SKM-1 (cell line): ENCODE measurements around the gene BOLA3.
"Not testable (repeated sequence)": the region's sequence is repeated elsewhere in the genome, so short reads cannot be mapped to it uniquely, and the experiment has no call there.

Source experiments
- DNase-seq: peaks from one replicate; lab custom pipeline; 2025; ENCODE audit not compliant: unreplicated experiment; lab: John Stamatoyannopoulos, UW

The BOLA3 gene

DNA sequence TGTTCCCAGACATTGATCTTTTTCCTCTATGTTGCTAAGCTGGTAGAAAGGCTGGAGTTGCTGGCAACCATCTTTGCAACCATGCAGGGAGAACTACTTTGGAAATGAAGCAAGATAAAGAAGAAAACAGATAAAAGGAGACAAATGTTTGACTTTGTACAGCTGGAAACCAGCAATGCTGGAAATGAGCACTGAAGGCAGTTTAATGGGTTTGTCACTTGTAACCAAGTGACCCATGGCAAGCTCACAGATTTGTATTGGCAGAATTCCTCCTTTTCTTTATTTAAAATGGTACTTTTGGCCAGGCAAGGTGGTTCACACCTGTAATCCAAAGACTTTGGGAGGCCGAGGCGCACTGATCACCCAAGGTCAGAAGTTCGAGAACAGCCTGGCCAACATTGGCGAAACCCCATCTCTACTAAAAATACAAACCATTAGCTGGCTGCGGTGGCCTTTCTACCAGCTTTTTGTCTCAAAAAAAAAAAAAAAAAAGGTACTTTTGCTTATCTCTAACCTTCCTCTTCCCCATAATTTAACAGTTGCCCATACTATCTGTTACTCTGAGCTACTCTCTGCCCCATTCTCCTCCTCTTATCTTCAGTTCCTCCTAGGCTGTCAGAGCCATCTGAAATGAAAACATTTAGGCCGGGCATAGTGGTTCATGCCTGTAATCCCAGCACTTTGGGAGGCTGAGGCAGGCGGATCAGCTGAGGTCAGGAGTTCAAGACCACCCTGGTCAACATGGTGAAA is 2.0 kb upstream of the BOLA3 start:
- no peak for DNase-seq

DNA sequence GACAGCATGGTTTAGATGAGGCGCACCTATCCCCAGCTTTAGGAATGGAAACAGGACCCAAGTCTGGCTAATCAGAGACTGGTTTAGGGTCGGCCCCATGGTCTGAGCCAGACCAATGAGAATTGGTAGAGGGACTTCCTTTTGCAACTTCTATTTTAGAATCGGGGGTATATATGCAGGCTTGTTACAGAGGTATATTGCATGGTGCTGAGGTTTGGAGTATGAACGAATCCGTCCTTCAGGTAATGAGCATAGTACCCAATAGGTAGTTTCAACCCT is 1.5 kb upstream of the BOLA3 start:
- no peak for DNase-seq

DNA sequence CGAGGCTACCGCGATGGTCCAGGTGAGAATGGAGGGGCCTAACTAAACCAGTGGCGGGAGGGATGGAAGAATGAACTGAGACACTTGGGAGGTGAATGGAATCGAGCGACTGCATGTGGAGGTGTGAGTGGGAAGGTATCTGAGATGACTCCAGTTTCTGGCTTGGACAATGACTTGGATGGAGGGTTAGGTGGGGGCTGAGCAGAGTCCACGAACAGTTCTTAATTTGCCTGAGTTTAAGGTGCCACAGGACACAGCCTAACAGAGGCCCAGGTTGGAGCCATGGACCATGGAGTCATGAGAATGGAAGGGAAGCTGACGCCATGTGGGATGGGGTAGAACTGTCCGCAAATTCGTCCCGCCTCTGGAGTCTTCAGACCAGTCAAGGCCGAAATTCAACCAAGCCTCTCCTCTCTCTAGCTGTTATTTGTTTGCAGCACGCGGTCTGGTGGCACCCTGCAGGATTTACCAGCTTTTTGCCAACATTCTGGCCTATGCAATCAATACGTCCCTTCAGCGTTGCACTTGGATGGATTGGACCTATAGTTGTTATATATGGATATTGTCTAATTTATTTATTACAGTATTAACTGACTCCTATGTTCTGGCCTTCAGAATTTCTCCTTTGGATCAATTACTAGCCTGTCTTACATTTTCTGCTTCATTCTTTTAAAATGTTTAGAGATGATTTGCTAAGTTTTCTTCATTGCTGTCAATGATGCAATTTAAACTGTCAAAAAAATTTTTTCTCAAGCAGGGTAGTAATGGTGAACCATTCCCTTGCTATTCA is 940 bp upstream of the BOLA3 start:
- DNase-seq = no peak

DNA sequence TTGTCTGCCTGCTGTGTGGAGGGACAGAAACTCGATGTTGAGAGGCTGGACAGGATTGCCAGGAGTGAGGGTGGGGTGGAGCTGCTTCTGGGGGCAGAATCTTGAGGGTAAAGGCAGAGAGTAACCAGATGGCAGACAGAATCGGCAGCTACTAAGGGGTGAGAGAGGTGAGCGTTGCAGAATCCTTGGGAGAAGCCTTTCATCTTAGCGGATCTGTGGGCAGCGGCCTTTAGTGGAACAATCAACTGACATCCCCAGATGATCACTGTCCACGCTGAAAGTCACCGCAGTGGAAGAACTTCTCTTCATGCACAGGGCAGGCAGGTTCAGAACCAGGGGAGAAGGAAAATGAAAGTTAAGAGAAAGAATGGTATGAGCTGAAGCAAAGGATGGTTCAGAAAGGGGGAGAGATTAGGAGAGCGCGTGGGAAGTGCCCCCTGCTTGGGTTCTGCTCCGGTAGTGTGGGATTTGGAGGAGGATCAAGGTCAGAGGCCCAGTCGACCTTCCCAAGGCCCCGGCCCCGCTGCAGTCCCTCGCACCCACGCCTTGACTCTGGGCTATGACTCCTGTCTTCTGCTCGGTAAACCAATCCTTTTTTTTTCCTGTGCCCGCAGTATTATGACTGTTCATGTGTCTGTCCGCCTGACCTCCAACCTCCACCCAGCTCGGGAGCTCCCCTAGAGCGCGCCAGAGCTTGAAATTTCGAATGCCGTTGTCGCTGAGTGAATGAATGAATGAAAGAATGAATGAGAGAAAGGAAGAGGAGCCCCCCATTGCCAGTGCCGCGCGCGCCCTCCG is 584 bp downstream of the BOLA3 start:
- no peak for DNase-seq

DNA sequence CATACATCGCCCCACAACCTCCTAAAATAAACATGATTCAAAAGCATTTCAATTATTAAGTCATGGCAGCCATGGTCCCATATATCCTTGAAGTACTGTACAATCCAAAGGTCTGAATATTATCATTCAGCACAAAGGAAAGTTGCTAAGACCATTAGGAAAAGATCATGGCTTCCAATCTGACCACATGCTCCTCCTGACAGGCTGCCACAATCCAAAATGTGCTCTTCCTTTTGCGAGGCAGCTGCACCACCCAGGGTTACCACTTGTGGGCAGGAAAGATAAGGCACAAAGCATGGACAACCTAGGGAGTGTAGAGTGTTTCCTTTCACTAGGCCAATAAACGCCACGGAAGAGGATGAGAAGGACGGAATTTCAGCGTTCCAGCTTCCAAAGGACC is 5.4 kb downstream of the BOLA3 start:
- DNase-seq = no peak

DNA sequence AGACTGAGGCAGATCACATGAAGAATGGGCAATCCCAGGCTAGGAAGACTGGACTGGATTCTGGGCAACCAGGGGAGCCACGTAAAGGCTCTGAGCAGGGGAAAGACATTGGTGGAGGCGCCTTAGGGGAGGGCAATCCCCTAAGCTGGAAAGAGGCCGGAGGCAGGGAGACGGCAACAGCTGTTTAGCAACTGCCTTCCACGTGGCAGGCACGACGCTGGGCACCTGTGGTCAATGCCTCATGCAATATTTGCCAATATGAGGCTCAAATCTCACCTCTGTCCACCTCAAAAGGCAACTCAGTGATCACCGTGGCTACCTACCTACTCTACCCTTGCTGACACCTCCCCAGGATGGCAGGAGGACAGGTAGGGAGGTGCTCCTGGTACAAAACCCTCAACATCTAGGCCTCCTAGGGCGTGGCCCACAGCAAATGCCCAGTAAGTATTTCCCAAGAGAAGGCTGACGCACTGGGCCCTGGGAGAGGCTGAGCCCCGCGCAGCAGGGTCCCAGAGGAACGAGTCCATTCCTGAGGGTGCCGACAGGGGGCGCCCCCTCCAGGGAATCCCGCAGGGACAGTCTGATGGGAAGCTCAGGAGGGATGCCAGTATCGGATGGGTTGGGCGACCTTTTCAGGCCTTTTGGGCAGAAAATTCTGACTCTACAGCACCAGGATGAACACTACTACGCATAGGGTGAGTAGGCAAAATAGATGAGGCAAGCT is 8.9 kb downstream of the BOLA3 start:
- no peak for DNase-seq

DNA sequence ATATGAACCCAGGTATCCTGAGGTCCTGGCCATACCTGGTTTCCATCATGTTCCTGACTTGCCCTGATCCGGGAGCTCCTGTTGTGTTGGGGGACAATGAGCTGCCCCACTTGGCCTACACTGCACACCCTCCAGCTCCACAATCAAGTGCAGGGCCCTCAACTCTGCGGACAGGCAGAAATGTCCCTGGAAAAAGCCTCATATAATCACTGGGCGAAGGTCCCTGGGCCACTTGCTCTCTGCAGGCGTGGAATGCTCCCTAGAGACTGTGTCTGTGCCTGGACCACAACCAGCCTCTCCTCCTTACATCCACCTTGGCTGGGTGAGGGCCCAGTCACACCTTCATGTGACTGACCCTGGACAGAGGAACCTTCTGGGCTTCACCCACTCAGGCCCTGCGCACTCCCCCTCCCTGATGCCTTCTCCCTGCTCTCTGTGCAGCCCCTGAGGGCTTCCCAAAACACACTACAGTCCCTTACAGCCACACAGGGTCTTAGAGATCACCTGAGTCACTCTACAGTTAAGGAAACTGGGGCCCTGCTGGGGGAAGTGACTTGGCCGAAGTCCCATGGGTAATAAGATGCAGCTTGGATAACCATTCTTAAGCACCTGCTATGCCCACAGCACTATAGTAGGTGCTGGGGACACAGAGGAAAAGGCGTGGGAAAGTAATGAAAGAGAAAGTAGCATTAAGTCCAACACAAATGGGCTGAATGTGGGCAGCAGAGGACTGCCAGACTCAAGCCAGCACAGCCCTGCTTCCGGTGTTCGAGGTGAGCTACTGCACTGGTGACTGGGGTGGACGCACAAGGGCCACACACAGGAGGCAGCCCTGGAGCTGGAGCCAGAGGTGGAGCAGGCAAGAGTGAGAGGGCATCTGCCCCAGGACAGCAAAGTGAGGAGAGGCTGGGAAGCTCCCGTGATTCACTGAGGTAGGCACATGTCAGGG is 9.8 kb downstream of the BOLA3 start:
- no peak for DNase-seq

DNA sequence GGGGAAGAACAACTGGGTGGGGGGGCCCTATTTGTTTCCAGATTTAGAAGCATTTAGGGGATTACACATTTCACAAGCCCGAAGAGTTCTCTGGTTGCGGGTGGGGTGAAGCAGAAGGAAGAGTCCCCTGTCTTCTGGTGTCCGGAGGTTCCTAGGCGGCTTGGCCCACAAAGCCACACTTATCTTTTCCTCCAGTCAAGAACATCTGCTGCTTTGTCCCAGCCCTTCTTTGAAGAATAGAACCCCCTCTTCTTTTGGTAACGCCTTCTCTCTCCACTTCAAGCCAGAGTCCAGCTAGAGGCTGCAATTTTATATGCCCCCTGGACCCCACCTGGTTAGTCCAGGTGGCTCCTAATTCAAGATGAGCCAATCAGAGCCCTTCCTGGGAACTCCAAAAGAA is 15.8 kb downstream of the BOLA3 start:
- DNase-seq = no peak

DNA sequence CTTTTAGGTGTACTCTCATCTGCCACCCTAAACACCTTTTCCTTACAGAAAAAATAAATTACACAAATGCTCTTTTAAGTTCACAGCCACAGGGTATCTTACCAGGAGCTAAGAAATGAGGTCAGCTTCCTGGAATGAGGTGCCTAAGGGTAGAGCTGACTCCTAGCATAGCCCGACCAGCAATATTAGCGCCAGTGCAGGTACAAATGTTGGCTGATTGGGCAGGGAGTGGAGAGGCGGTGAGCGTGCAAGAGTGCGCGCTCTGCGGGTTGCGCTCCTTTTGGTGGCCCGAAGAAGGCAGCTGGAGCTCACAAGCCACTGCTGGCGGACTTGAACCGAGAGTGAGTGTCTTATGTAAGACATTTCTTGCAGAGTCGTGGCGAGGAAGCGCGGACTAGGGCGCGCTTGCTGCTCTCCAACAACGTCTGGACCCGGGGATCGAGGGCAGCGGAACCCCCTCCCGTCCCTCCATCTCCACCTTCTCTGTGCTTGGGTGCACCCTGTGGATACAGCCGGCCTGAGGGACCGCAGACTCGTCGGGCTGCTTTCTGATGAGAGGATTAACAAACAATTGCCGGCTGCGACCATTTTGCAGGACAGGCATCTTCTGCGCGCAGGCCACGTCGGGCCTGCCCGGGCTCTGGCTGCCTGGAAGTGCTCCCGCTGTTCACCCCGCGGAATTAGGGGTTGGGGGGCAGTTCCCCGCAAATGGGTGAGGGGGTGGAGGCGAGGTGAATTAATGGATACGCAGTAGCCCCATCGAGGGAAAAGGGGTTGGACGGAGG is 17.3 kb downstream of the BOLA3 start:
- DNase-seq = no peak

DNA sequence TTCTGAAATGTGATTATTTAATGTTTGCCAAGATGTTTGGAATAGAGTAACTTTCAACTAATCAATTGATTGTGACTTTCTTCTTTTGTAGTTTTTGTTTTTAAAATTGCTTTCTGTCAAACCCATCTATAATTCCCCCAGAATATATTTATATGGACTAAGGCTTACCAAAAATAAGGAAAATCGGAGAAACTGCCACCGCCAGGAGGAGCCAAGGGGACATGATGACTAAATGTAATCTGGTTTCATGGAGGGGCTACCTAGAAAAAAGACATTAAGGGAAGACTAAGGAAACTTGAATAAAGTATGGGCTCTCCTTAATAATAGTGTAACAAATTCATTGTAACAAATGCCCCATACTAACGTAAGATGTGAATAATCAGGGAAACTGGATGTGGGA is 19.5 kb downstream of the BOLA3 start:
- no peak for DNase-seq

DNA sequence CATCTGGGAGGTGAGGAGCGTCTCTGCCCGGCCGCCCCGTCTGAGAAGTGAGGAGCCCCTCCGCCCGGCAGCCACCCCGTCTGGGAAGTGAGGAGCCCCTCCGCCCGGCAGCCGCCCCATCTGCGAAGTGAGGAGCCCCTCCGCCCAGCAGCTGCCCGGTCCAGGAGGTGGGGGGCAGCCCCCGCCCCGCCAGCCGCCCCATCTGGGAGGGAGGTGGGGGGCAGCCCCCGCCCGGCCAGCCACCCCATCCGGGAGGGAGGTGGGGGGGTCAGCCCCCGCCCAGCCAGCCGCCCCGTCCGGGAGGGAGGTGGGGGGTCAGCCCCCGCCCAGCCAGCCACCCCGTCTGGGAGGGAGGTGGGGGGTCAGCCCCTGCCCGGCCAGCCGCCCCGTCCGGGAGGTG is 23.8 kb downstream of the BOLA3 start:
- not testable (repeated sequence) for DNase-seq

DNA sequence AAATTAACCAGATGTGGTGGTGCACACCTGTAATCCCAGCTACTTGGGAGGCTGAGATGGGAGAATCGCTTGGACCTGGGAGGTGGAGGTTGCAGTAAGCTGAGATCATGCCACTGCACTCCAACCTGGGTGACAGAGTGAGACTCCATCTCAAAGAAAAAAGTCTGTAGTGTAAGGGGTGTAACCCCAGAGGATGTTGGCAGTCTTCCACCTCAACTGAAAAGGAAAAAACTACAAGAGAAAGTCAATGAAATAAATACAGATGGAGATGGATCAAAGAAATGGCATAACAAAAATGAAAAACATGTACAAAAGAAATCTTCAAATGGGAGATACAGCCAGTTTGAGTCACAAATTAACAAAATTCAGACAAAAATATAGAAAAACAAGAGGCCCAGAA is 25.9 kb downstream of the BOLA3 start:
- DNase-seq = not testable (repeated sequence)

DNA sequence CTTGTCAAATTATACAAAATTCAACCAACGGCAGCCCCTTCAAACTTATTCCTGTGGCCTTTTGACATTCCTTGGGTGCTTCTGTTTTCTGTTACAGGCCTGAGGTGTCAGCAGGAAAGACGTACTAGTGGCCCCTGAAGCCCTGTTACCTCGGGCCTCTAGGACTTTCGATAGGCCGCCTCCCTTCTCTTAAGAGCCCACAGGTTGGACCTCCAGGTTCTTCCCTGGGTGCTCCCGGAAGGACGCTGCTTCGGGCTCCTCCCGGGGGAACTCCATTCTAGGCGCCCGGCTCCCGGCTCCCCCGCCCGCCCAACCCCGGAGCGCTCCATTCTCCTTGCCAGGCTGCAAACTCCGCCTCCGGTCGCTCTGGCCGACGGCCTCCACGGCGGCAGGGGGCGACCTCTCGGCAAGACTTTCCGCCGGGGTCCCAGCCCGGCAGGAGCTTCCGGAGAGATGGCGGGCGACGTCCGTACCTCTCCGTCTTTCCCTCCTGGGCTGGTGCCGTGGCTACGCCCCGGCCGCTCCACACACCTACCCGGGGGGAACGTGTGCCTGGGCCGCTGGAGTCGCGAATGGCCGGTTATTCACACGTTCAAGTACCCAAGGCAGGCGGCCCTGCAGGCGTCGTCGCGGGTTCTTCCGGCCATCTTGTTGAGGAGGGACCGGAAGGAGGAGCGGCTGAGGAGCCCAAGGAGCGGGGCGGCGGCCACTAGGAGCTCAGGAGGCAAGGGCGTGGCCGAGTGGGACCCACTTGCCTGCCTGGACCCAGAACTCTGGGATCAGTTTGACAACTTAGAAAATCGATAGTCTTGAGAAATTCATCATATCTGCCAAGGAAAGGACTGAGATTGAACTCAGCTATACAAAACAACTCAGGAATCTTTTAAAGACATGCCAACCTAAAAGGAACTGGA is 27.5 kb downstream of the BOLA3 start:
- no peak for DNase-seq

DNA sequence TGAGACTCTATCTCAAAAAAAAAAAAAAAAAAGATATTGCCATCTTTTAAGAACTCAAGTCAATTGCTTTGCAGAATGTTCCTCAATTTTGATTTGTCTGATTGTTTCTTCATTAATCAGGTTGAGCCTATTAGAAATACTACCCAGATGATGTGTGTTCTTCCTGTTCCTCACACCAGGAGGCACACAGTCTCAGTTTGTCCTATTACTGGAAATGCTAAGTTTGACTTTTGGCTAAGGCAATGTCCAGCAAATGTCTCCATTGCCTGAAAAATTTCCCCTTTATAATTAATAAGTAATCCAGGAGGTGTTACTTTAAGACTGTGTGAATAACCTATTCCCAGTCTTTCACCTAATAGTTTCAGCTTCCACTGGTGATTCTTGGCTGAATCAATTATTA is 28.4 kb downstream of the BOLA3 start:
- DNase-seq = no peak

DNA sequence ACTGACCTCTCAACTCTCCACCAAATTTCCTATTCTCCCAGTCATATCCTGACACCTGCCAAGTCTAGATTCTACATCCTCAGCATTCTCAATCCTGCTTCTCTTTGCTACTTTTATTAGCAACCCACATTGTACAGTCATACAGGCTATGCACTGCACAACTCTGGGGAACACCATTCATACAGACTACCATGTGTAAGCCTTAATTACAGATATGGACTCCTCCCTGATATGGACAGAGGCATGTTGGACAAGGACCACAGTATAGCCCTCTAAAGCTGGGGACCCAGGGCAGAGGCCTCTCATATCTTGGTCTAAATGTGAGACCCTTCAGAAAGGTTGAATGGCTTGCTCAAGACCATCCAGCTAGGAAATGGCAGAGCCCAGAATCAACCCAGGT is 36.3 kb downstream of the BOLA3 start:
- no peak for DNase-seq

DNA sequence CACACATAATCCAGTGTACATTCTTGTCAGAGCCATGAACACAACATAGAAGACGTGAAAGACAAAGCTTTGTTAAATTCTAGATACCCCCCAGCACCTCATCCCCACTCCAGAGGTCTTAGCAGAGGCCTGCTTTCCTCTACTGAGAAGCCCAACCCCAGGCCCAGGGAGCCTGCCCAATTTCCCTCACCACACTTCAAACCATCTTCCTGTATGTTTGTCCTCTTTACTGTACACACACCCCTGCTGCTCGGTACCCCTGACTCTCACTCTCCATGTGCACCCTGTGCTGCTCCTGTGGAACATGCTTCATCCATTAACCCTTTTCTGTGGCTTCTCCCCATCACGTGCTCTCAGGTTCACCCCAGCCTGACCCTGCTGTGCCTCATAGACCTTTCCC is 37.2 kb downstream of the BOLA3 start:
- DNase-seq = no peak

DNA sequence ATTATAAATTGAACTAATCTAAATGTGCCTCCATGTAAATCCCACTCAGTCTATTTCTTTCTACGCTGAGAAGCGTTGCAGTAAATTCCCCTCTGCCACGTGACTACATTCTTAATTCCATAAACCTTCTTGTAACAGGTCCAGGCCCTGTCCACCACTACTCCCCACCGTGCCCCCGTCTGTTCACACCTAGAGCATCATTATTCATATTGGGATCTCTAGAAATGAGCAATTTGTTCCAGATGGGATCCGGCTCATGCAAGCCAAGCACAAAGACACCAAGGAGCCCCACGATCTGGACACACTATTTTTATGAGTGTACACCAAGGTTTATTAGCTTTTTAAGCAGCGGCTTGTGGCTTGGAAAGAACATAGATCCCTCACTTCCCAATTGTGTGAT is 38.2 kb downstream of the BOLA3 start:
- no peak for DNase-seq

DNA sequence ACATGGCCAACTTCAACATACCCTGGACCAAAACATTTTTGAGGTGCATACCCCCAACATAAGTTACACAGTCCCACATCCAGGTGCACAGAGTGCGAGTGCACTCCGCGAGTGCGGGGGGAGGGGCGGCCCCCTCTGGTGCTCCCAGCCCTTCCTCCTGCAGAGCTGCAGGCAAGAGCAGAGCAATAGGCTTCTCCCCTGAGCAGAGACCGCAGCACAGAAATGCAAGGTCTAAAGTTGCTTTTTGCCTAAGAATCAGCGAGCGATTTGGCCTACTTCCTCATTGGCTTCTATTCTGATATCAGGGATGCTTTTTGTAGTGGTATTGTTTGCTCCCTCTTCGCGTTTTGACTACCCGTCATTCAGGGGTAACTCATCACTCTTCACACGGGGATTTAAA is 40.6 kb downstream of the BOLA3 start:
- DNase-seq = no peak

DNA sequence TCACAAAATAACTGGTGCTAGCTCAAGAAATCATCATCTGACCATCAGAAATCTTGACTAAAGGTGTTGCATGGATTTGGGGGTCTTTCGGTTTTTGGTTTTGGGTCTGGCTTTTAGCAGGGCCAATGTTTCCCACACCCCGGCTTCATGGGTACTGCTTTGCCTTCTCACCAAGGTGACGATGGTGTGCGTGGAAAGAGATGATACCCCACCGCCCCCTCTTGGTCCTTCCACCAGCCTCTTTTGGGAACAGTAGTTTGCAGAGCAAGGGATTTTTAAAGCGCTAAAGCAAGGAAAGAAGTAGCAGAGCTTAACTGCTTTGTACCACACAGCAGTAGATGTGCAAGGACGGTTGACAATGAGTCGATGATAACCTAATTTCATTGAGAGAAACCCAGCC is 42.3 kb downstream of the BOLA3 start:
- DNase-seq = no peak
